Muscle of back (tissue), 13 donors: ENCODE results near the gene PILRB. TPM values are rescaled to one million over a fixed set of nuclear protein-coding genes. Genes with fewer than 3 reads are reported as not detected.
"Not testable (repeated sequence)": the region's sequence is repeated elsewhere in the genome, so short reads cannot be mapped to it uniquely, and the experiment has no call there.

Source experiments
- DNase-seq, 3 donors: peaks; one replicate each; pipeline versions ENCODE4 v3.0.0 to v3.0.0-alpha.2; 2013
- long read RNA-seq, 9 donors: transcript quantifications; one replicate each; lab custom pipeline, GENCODE V29; 2026
- polyA plus RNA-seq, 10 donors: library from polyadenylated mRNA; unstranded; fragments of 120-200 nt; gene quantifications; one replicate each; pipeline ENCODE4 v1.2.1, GENCODE V29; 2013; ENCODE audit not compliant: insufficient read length in 10 of 10

PILRB gene
- polyA plus RNA-seq, result 10 to 100 TPM; 11.6 to 30.5 (median 14.5) TPM
- long read RNA-seq, donor 1, partial matches to known transcripts, result 0 of 1 reads
- long read RNA-seq, donor 1, other reads (novel, unspliced or antisense), result 0 of 1 reads
- long read RNA-seq, donor 2, result 0 reads
- long read RNA-seq, donor 3, result 0 reads
- long read RNA-seq, donor 4, result 0 reads
- long read RNA-seq, donor 5, partial matches to known transcripts, result 0 of 2 reads
- long read RNA-seq, donor 5, other reads (novel, unspliced or antisense), result 0 of 2 reads
- long read RNA-seq, donor 6, result 0 reads
- long read RNA-seq, donor 7, result 0 reads
- long read RNA-seq, donor 8, result 0 reads
- long read RNA-seq, donor 9, result 0 reads

- no peak for DNase-seq
These were observed at the start of gene PILRB for GRCh38 chr7:100358027-100358856. Gene PILRB, plus strand, starts transcription at chr7:100358117. Its CDS starts 186 bp downstream, at chr7:100358303.

DNA sequence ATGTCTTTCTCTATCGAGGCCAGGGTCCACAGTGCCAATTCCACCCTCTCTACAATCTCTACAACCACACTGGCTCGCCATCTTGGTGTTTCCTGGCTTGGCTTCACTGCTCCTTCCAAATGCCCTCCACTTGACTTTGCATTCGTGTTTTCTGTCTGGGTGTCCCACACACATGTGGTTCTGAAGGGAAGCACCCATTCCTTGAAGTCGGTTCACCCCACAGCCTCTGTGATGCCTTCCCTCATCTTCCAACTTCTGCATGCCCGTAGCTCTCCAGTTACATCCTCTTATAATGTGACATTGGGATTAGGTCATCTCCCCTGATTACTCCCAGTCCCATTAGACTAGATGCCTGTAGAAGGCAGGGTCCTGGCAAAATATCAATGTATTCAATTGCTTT lies 39.6 kb upstream of the PILRB start:
- DNase-seq, result not testable (repeated sequence)

- not testable (repeated sequence) for DNase-seq
These were observed 36.3 kb upstream of the PILRB start for GRCh38 chr7:100321648-100322047.

DNA sequence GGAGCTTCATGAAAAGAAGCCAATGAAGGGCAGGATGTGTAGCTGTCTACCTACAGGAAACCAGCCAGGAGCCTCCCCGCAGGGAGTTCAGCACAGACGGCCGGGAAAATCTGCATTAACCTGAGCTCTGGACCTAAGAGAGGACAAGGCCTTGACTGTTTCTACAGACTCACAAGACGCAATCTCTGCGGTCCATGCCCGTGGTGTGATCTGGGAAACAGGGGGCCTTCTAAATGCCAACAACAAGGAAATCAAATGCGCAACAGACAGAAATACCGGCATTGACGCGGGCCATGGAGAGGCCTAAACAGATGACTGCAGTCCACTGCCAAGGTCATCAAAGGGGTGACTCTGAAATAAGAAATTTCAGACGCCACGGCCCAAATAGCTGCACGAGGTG lies 33.7 kb upstream of the PILRB start:
- not testable (repeated sequence) for DNase-seq

GRCh38 chr7:100325671-100326070 lies 32.2 kb upstream of the PILRB start:
- not testable (repeated sequence) for DNase-seq

- DNase-seq, result not testable (repeated sequence)
These were observed 31.0 kb upstream of the PILRB start for GRCh38 chr7:100326914-100327313.

- DNase-seq, result peak; percentile 90 to 97 (median 90)
These were observed 22.1 kb upstream of the PILRB start for GRCh38 chr7:100335566-100336466.

DNA sequence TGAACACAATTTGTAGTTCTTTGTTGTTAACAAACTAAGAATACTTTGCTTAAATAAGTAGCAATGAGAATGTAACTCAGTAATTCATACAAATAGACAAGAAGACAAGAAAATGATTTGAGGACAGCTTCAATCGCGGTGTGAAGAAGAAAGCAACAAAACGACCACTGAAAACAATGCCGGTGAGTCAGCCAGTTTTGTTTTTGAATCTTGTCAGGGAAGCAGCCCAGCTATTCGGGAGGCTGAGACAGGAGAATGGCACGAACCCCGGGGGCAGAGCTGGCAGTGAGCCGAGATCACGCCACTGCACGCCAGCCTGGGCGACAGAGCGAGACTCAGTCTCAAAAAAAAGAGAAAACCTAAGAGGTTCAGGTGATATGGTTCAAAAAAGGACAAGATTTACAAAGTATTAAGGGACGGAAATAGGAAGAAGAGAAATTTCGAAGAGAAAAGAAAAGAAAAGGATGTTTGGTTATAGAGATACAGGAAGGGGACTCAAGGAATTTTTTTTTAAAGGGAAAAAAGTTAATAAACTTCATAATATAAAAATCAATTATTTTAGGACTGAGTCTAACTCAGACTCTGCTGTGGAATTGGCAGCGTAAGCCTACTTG lies 19.7 kb upstream of the PILRB start:
- DNase-seq, result not testable (repeated sequence)

GRCh38 chr7:100341286-100341685 lies 16.6 kb upstream of the PILRB start:
- DNase-seq, result not testable (repeated sequence)

GRCh38 chr7:100342765-100343164 lies 15.2 kb upstream of the PILRB start:
- DNase-seq, result peak in 2 of 3 donors; percentile 23 to 53

DNA sequence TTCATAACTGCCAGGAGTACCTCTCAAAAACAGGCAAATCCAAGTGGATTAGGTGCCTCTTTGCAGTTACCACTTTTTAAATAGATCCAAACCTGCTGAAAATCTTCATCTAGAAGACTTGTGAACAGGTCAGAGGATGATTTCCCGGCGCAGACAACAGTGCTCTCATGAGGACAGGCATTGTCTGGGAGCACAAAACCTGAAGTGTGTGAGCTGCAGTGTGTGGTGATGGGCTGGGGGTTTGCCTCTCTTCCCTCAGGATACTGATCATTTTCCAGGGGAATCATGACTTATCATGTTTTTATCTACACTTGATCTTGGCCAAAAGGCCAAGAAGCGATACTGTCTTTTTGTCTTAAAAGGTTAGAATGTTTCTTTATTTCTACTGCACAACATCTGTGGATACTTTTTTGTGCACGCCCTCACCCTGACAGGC lies 13.8 kb upstream of the PILRB start:
- DNase-seq, result not testable (repeated sequence)

DNA sequence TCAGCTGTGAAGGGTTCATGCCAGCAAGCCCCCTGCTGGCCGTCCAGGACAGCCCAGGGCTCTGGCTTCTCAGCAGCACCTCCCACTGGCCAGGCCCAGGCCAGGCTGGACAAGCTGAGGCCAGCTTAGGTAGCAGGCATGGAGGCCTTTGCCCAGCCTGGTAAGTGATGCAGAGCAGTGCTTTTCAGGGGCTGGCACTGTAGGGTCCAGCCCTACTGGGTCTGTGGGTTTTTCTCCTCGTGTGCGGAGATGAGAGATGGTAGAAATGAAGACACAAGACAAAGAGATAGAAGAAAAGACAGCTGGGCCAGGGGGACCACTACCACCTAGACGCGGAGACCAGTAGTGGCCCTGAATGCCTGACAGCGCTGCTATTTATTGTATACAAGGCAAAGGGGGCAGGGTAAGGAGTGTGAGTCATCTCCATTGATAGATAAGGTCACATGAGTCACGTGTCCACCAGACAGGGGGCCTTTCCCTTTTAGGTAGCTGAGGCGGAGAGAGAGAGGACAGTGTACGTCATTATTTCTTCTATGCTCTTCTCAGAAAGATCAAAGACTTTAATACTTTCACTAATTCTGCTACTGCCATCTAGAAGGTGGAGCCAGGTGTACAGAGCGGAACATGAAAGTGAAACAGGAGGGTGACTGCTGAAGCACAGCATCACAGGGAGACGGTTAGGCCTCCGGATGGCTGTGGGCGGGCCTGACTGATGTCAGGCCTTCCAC lies 13.2 kb upstream of the PILRB start:
- DNase-seq, result not testable (repeated sequence)

GRCh38 chr7:100345288-100345672 lies 12.6 kb upstream of the PILRB start:
- DNase-seq, result peak in 2 of 3 donors; percentile 27 to 49

DNA sequence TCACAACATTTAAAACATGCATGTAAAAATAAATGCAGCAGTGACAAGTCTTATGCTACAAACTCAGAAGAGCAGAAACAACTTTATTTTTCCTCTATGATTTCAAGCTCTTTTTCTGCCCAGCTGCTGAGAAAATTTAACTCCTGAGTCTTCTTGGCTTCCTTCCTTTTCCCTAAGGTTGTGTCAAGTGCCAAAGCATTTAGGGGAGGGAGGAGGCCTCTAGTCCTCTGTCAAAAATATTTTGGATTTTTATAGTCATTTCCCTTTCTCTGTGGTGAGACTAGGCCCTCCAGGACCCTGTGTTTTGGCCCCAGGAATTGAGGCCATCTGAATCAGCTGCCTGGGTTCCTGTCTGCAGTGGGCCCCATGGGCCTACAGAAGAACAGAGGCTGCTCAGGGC lies 11.0 kb upstream of the PILRB start:
- DNase-seq, result peak in 1 of 3 donors; percentile 68

DNA sequence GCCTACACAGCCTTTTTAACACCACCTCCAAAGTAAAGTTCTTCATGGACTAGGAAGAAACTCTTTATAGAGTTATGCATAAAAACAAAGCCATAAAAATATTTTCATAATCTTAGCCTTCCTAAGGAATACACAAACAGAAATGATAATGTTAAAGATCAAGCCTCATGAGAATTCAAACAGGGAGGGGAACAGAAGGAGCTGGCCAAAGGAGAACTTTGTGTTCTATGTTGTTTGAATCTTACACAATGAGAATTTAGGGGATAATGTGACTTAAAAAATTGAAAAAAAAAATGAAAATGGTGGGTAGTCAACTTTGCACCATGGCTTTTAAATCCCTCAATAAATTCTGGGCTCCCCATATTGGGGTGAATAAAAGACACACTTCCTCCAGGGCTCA lies 9.1 kb upstream of the PILRB start:
- DNase-seq, result no peak

GRCh38 chr7:100349757-100350156 lies 8.2 kb upstream of the PILRB start:
- DNase-seq, result no peak

GRCh38 chr7:100351657-100352058 lies 6.3 kb upstream of the PILRB start:
- no peak for DNase-seq

- not testable (repeated sequence) for DNase-seq
These were observed 5.6 kb upstream of the PILRB start for GRCh38 chr7:100352230-100352781.

DNA sequence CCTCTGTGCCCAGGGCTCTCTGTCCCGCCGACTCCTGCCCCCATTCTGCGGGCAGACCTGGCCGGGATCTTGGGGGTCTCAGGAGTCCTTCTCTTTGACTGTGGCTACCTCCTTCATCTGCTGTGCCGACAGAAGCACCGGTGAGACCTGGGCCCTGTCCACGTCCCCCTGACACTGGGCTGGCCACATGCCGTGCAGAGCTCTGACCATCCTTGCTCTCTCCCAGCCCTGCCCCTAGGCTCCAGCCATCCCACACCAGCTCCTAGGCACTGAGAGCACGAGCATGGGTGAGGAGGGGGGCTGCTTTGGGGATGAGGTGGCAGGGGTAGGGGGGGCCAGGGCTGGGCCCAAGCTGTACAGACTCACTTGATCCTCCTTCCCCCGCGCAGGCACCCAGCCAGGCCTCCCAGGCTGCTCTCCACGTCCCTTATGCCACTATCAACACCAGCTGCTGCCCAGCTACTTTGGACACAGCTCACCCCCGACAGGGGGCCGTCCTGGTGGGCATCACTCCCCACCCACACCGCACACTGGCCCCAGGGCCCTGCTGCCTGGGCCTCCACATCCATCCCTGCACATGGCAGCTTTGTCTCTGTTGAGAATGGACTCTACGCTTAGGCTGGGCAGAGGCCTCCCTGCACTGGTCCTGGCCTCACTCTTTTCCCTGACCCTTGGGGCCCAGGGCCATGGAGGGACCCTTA lies 4.8 kb upstream of the PILRB start:
- no peak for DNase-seq
